Cerebellar nuclear complex (tissue), 1 donor: ENCODE results near the gene ARHGEF35.
"Not testable (repeated sequence)": the region's sequence is repeated elsewhere in the genome, so short reads cannot be mapped to it uniquely, and the experiment has no call there.

Experiments used
- DNase-seq, 2 experiments: peaks; one replicate each; lab custom pipeline; 2025; lab: John Stamatoyannopoulos, UW

The ARHGEF35 gene

GRCh38 chr7:144195212-144195872 lies at the start of gene ARHGEF35:
TSS of gene ARHGEF35 (minus strand) at chr7:144195833. CDS start at chr7:144188383, 7,450 bp downstream.
- not testable (repeated sequence) for DNase-seq

GRCh38 chr7:144245372-144245771 lies 49.7 kb upstream of the ARHGEF35 start:
- not testable (repeated sequence) for DNase-seq

GRCh38 chr7:144239365-144239764 lies 43.7 kb upstream of the ARHGEF35 start, which contains the start of gene OR2A42:
TSS of gene OR2A42 (minus strand) at chr7:144239605. CDS start at chr7:144232843, 6,762 bp downstream.
- DNase-seq, result not testable (repeated sequence)

- not testable (repeated sequence) for DNase-seq
Measured at GRCh38 chr7:144238530-144239082, 43.0 kb upstream of the ARHGEF35 start.

- not testable (repeated sequence) for DNase-seq
Measured at GRCh38 chr7:144233039-144233438, 37.4 kb upstream of the ARHGEF35 start.

GRCh38 chr7:144231027-144231426 lies 35.4 kb upstream of the ARHGEF35 start:
- DNase-seq, result not testable (repeated sequence)

GRCh38 chr7:144228810-144229209 lies 33.2 kb upstream of the ARHGEF35 start:
- DNase-seq, result not testable (repeated sequence)

GRCh38 chr7:144226866-144227265 lies 31.2 kb upstream of the ARHGEF35 start:
- not testable (repeated sequence) for DNase-seq

- not testable (repeated sequence) for DNase-seq
Measured at GRCh38 chr7:144223675-144224074, 28.0 kb upstream of the ARHGEF35 start.

GRCh38 chr7:144220531-144220930 lies 24.9 kb upstream of the ARHGEF35 start:
- not testable (repeated sequence) for DNase-seq

GRCh38 chr7:144219149-144219548 lies 23.5 kb upstream of the ARHGEF35 start:
- DNase-seq, result not testable (repeated sequence)

GRCh38 chr7:144218581-144218980 lies 22.9 kb upstream of the ARHGEF35 start:
- not testable (repeated sequence) for DNase-seq

- DNase-seq, result not testable (repeated sequence)
Measured at GRCh38 chr7:144217200-144217599, 21.6 kb upstream of the ARHGEF35 start.

- not testable (repeated sequence) for DNase-seq
Measured at GRCh38 chr7:144205306-144205705, 9.7 kb upstream of the ARHGEF35 start.

GRCh38 chr7:144203086-144203485 lies 7.5 kb upstream of the ARHGEF35 start:
- not testable (repeated sequence) for DNase-seq

GRCh38 chr7:144201978-144202377 lies 6.3 kb upstream of the ARHGEF35 start:
- not testable (repeated sequence) for DNase-seq

- not testable (repeated sequence) for DNase-seq
Measured at GRCh38 chr7:144198934-144199333, 3.3 kb upstream of the ARHGEF35 start.

GRCh38 chr7:144194453-144194852 lies 1.2 kb downstream of the ARHGEF35 start:
- not testable (repeated sequence) for DNase-seq

GRCh38 chr7:144193782-144194181 lies 1.9 kb downstream of the ARHGEF35 start:
- DNase-seq, result not testable (repeated sequence)

GRCh38 chr7:144188578-144189171 lies 7.0 kb downstream of the ARHGEF35 start:
- not testable (repeated sequence) for DNase-seq

GRCh38 chr7:144187848-144188247 lies 7.8 kb downstream of the ARHGEF35 start:
- not testable (repeated sequence) for DNase-seq

GRCh38 chr7:144183166-144183565 lies 12.5 kb downstream of the ARHGEF35 start, which contains the start of gene CTAGE4:
TSS of gene CTAGE4 (plus strand) at chr7:144183466. CDS start at chr7:144183504, 38 bp downstream.
- not testable (repeated sequence) for DNase-seq

- not testable (repeated sequence) for DNase-seq
Measured at GRCh38 chr7:144179165-144179479, 16.5 kb downstream of the ARHGEF35 start.
